Lung (tissue), 12 donors: ENCODE data around the gene SF3B6. TPM values are rescaled to one million over a fixed set of nuclear protein-coding genes. Genes with fewer than 3 reads are reported as not detected.
"Not testable (repeated sequence)": the region's sequence is repeated elsewhere in the genome, so short reads cannot be mapped to it uniquely, and the experiment has no call there.

Experiments
- ATAC-seq: fragments of 200-7000 bp; cut with Tn5 transposase; one replicate; pipeline ENCODE4 v1.9.1; 2020; ENCODE audit warnings: moderate number of reproducible peaks; ENCODE audit not compliant: insufficient read depth, low FRiP score
- DNase-seq, 3 donors: peaks; one replicate each; pipeline ENCODE4 v3.0.0-alpha.2; 2013 to 2017
- H3K27ac ChIP-seq, 2 donors: one replicate each; pipeline ENCODE4 v1.5.1; 2013; ENCODE audit warnings: mild to moderate bottlenecking in 2 of 2, moderate library complexity in 2 of 2, control low read depth in 1 of 2, inconsistent platforms in 1 of 2, low read depth in 1 of 2, low read length in 1 of 2
- H3K27me3 ChIP-seq, 3 donors: one replicate each; pipeline ENCODE4 v1.5.1; 2013; ENCODE audit warnings: low read length in 2 of 3; ENCODE audit not compliant: control insufficient read depth in 3 of 3, insufficient read depth in 3 of 3
- H3K36me3 ChIP-seq, 4 donors: one replicate each; pipeline ENCODE4 v1.5.1; 2013; ENCODE audit warnings: low read length in 4 of 4, mild to moderate bottlenecking in 1 of 4, moderate library complexity in 1 of 4; ENCODE audit not compliant: control insufficient read depth in 4 of 4, insufficient read depth in 4 of 4
- H3K4me1 ChIP-seq, 5 donors: one replicate each; pipeline ENCODE4 v1.5.1; 2013; ENCODE audit warnings: low read length in 5 of 5, mild to moderate bottlenecking in 2 of 5, moderate library complexity in 1 of 5; ENCODE audit not compliant: control insufficient read depth in 5 of 5, insufficient read depth in 5 of 5
- H3K4me3 ChIP-seq: one replicate; pipeline ENCODE4 v1.5.1; 2013; ENCODE audit warnings: mild to moderate bottlenecking, control low read depth, moderate library complexity
- H3K9ac ChIP-seq, 2 donors: one replicate each; pipeline ENCODE4 v1.5.1; 2013; ENCODE audit warnings: low read length in 2 of 2, control low read depth in 1 of 2; ENCODE audit not compliant: insufficient read depth in 1 of 2
- H3K9me3 ChIP-seq, 4 donors: one replicate each; pipeline ENCODE4 v1.5.1; 2013; ENCODE audit warnings: low read length in 3 of 4, mild to moderate bottlenecking in 1 of 4, moderate library complexity in 1 of 4; ENCODE audit not compliant: control insufficient read depth in 4 of 4, insufficient read depth in 3 of 4
- CTCF ChIP-seq: IDR thresholded peaks from 2 replicates; pipeline ENCODE4 v1.5.1; 2012; ENCODE audit warnings: mild to moderate bottlenecking; ENCODE audit errors: control extremely low read depth, extremely low read depth
- WGBS, 2 donors: extraction: QIAGEN DNeasy Blood & Tissue Kit; methylation state at CpG; one replicate each; pipeline ENCODE4 v1.1.7; 2013; 5-methylcytosine and 5-hydroxymethylcytosine counted together
- polyA plus RNA-seq, 2 donors: library from polyadenylated mRNA; stranded (reverse); fragments of 200-250 nt; gene quantifications; one replicate each; pipeline ENCODE4 v1.2.1, GENCODE V29; 2013
- total RNA-seq, 2 donors: library from RNA; depleted of rRNA in 1 of 2; stranded (reverse); fragments of >200 nt in 1 of 2; gene quantifications; one replicate each; pipeline ENCODE4 v1.2.1, GENCODE V29; 2014 to 2021
- donor health status: control.
- donor health status: control.
- donor health status: Bipolar disorder and iron deficiency.
- donor health status: healthy.
- donor health status: DM: yes; HTN: yes; CAD: no.

Gene SF3B6
- total and polyA plus RNA-seq, 4 donors, result 56.1 to 148 (median 111) TPM

- no peak for TF ChIP-seq CTCF
- Histone ChIP-seq H3K27me3 (no peaks in the 10 kb centered on the region), H3K4me1 (no peaks in the 10 kb centered on the region), H3K9me3 (no peaks in the 10 kb centered on the region), H3K4me3 (no peak overlapping the region), H3K27ac (no peak overlapping the region), H3K36me3 (peaks cover 0 to 10% (median 0%) of the 10 kb centered on the region in 4 donors), H3K9ac (no peak overlapping the region)
- 68% methylated on average over 2 of the region's 2 CpGs for WGBS, 2 donors
- ATAC-seq, result no peak
- no peak for DNase-seq
These were observed 25.9 kb upstream of the SF3B6 start for GRCh38 chr2:24101992-24102391.

- H3K4me1 ChIP-seq, H3K9me3 ChIP-seq, H3K4me3 ChIP-seq, DNase-seq, ATAC-seq, H3K27ac ChIP-seq, H3K27me3 ChIP-seq, H3K9ac ChIP-seq: not testable (repeated sequence)
- 91 to 92% methylated on average over 2 of the region's 2 CpGs for WGBS, 2 donors
- peaks cover 0 to 10% (median 1%) of the 10 kb centered on the region in 4 donors for H3K36me3 ChIP-seq
These were observed 24.6 kb upstream of the SF3B6 start for GRCh38 chr2:24100732-24101131.

- not testable (repeated sequence) for H3K9me3 ChIP-seq, H3K36me3 ChIP-seq, H3K9ac ChIP-seq, ATAC-seq, DNase-seq, H3K4me3 ChIP-seq, H3K4me1 ChIP-seq, H3K27ac ChIP-seq, H3K27me3 ChIP-seq
- 77 to 81% methylated on average over 17 of the region's 17 CpGs for WGBS, 2 donors
These were observed 19.1 kb upstream of the SF3B6 start for GRCh38 chr2:24095171-24095677.

GRCh38 chr2:24093270-24093669 lies 17.1 kb upstream of the SF3B6 start:
- not testable (repeated sequence) for ATAC-seq, H3K9me3 ChIP-seq
- 96 to 98% methylated on average over 5 of the region's 5 CpGs for WGBS, 2 donors

GRCh38 chr2:24088821-24089359 lies 12.8 kb upstream of the SF3B6 start:
- H3K27me3 ChIP-seq, result no peaks in the 10 kb centered on the region
- TF ChIP-seq CTCF, result no peak
- DNase-seq, result no peak

More at GRCh38 chr2:24093270-24093669, 17.1 kb upstream of the SF3B6 start:
- not testable (repeated sequence) for H3K27ac ChIP-seq, H3K36me3 ChIP-seq, H3K27me3 ChIP-seq, H3K9ac ChIP-seq, H3K4me3 ChIP-seq, H3K4me1 ChIP-seq, DNase-seq

More at GRCh38 chr2:24088821-24089359, 12.8 kb upstream of the SF3B6 start:
- Histone ChIP-seq H3K4me1 (peaks cover 0 to 8% (median under 1%) of the 10 kb centered on the region in 5 donors), H3K9ac (no peak overlapping the region), H3K36me3 (peaks cover 0 to 4% (median 1%) of the 10 kb centered on the region in 4 donors), H3K27ac (no peak overlapping the region), H3K4me3 (no peak overlapping the region), H3K9me3 (no peaks in the 10 kb centered on the region)
- 39 to 49% methylated on average over 2 of the region's 2 CpGs for WGBS, 2 donors
- ATAC-seq, result no peak
